ENCODE measurements around the gene PBX1.

Gene PBX1

DNA sequence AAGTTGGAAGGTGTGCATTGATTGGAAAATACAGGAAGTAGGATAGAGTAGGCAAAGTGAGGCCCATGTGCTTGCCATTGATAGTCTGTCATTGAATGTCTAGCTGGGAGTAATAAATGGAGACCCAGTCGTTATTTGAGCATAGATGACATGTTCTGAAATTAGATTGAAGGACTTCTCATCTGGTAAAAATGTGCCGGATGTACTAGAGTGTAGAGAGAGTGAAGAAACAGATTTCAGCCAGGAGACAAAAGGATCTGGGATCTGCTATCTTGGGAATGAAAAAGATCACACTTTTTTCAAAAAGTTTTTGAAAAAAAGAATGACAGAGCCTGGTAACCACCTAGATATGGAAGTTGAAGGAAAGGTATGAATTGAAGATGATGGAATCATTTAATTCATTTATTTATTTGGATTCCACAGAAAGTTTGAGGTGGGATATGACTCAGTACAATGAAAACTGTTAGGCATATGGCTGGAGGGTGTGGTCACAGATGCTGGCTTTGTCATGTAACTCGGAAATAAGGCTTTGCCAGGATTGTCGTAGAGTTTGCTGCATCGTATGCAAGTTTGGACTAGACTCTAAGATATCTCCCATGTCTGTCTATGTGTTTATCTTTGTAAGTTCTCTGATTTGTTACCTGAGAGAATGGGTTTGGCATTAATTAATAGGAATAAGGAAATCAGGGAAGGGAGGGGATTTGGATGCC lies 137.1 kb downstream of the PBX1 start:
- DNase-seq (ENCODE audit: low spot score) = no peak

DNA sequence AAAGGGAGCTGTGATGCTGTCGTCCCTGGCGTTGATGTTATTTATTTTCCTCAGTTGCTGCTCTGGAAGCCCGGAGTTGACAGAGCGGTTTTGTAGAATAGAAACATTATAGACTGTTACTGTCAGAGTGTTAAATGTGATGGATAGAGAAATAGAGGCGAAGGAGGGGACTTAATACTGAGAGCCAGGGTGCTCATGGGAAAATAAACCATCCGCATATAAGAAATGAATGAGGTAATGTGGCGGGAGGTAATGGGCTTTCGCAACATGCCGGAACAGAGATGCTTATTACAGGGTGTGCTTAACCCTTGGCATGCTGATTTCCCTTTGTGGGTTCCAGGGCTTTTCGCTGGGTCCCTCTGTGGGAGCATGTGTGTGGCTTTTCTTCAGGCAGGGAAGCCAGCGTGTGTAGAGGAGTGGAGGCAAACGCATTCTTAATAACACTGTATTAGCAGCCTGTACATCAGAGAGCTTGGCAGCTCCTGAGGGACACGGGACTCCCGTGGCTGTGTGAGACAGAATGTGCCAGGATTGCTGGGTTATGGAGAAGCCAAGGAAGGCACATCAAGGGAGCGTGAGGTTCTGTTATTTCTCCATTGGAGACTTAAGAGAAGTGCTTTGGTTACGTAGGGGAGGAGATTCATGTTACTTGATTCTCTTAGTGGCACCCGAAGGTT lies 141.0 kb downstream of the PBX1 start:
- DNase-seq (ENCODE audit: low spot score) = peak; percentile 38

DNA sequence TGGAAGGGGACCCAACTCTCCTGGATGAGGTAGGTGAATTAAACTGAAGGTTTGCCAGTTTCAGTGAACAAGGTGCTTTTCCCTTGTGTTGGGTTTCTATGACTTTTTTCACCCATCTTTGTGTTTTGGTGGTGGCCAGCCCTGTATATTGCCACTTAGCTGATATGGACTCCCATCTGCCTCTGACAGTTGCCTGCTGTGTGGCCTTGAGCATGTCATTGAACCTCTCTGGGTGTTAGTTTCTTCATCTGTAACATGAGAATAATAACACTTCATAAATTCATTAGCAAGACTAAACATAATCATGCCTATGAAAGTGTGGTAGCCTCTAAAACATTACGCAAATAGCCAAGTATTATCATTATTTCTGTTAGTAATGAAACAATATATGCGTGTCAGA lies 141.7 kb downstream of the PBX1 start:
- no peak for DNase-seq (ENCODE audit: low spot score)

DNA sequence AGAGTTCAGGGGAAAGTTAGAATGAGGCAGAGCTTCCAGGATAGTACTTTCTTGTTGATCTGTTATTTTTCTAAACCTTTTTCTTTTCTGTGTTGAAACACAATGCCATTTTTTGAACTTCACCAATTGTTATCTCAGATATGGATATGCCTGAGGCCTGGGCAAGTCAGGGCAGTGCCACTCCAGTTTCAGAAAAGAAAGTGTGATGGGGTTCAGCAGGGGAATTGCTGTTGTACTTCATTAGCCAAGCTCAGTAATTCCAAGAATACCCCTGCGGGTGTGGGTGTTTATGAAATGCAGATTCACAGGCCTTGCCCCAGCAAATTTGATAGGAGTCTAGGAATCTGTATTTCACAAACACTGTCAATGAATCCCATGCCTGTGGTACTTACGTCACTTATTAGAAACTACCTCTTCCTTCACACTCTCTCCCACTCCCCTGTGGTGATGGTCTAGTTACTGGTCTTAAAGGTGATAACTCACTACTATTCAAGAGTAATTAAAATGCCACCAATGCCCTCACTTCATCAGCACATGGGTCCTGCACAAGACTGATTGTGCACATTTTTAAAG lies 142.3 kb downstream of the PBX1 start:
- no peak for DNase-seq (ENCODE audit: low spot score)

GRCh38 chr1:164702216-164702615 lies 143.2 kb downstream of the PBX1 start:
- DNase-seq (ENCODE audit: low spot score) = no peak

GRCh38 chr1:164702664-164703063 lies 143.7 kb downstream of the PBX1 start:
- no peak for DNase-seq (ENCODE audit: low spot score)

- DNase-seq (ENCODE audit: low spot score) = no peak
These were observed 144.5 kb downstream of the PBX1 start for GRCh38 chr1:164703463-164703862.

GRCh38 chr1:164703960-164704411 lies 145.0 kb downstream of the PBX1 start:
- DNase-seq (ENCODE audit: low spot score) = no peak

DNA sequence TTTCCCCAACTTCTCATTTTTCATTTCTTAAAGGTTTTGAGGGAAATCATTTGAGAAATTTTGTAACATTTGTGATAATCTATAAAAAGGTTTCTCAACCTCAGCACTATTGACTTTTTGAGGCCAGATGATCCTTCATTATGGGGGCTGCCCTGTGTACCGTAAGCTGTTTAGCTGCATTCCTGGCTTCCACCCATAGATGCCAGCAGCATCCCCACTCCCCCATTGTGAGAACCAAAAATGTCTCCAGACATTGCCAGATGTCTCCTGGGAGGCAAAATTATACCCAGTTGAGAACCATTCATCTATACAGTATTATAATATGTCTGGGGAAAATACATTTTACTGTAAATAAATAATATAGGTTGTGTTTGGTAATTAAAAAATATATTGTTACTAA lies 146.0 kb downstream of the PBX1 start:
- DNase-seq (ENCODE audit: low spot score) = no peak

DNA sequence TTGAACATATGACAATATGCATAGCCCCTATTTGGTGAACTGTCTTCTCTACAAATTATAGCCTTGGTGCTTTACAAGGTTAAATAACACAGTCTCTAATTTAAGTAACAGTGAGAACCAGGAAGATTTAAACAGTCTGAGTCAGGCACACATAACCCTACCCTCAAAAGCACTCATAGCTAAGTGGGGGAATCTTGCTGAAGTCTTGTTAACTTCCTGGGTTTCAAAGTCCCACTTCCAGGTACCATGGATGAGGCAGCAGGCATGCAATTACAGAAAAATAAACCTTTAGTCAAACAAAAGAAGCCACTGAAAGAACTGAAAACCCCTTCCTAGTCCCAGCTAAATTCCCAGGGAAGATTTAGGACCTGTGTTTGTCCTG lies 147.6 kb downstream of the PBX1 start:
- DNase-seq (ENCODE audit: low spot score) = no peak

GRCh38 chr1:164707868-164708331 lies 148.9 kb downstream of the PBX1 start:
- no peak for DNase-seq (ENCODE audit: low spot score)

DNA sequence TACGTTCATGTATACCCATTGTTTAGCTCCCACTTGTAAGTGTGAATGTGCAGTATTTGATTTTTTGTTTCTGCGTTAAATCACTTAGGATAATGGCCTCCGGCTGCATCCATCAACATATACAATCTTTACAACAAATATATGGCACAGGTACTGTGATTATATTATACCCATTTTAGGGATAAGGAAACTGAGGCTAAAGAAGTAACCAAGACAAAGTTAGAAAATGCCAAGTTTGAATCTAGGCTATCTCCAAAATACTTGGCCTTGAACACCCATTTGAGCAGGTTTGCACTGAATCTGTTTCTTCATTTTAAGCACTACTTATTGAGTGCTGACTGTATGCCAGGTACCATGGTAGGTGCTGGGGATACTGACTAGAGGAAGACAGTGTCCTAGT lies 149.6 kb downstream of the PBX1 start:
- DNase-seq (ENCODE audit: low spot score) = no peak

- no peak for DNase-seq (ENCODE audit: low spot score)
These were observed 150.1 kb downstream of the PBX1 start for GRCh38 chr1:164709126-164709525.

DNA sequence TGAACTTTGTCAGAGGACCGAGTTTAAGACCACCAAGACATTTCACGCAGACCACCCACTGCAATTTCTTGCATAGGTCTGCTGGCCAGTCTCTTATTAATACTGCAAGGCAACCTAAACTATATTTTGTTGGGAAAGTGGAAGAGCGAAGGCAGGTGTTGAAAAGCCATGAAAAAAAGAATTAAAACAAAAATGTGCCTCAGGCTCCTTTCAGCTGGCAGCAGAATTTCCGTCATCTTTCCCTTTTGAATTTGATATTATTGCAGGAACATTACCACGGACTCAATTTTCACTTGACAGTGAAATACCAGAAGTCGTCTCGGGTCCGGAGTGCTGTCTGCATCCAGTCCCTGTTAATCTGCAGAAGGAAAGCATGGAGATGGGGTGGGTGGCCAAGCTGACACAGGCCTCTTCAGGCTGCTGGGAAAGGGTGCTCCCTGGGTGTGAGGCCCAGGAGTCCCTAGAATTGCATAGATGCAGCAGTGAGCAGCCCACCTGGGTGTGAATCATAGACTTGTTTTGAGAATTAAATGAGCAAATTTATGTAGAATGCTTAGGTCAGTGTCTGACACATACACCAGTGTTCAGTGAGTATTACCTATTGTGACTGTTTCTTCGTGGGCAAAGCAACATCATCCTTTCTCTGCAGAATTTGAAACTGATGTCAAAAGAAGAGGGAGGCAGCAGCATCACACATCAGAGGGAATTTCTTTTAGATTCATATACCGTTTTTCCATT lies 150.7 kb downstream of the PBX1 start:
- no peak for DNase-seq (ENCODE audit: low spot score)

DNA sequence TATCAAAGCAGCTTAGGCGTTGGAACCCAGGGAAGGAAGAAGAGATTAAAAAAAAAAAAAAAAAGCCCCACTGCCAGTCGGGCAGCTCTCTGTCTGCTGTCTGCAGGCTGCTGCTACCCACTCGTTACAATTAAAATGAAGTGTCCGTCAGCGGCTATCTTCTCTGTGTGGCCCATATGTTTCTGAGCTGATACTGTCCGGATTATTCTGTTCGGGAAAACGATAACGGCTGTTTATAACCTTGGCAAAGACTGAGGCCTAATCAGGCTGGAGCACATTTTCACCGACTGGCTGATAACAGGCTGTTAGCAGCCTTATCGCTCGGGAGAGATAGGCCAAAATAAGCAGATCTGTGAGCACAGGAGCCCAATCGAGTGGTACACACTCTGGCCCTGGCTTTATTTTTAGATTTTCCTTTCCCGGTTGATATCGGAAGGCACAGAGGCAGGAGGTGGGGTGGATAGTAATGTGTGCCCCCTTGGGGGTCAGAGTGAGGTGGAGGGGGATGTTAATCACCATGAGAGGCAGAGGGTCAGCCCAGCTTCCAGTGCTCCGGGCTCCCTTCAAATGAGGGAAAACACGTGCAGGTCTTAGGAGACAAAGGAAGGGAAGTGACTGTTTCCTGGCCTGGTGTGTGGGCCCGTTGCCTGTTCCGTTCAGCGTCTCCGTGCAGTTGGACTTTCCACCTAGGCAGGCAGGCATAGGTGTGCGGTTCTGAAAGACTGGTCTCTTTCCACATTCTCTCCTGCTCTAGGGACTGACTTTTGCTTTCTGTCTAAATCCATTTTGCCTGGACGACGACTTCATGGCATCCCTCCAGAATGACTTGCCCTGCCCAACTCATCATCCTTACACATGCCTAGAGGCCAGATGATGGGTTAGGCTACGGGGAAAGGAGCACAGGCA lies 153.4 kb downstream of the PBX1 start:
- DNase-seq (ENCODE audit: low spot score) = no peak

GRCh38 chr1:164713456-164714207 lies 154.6 kb downstream of the PBX1 start:
- no peak for DNase-seq (ENCODE audit: low spot score)

DNA sequence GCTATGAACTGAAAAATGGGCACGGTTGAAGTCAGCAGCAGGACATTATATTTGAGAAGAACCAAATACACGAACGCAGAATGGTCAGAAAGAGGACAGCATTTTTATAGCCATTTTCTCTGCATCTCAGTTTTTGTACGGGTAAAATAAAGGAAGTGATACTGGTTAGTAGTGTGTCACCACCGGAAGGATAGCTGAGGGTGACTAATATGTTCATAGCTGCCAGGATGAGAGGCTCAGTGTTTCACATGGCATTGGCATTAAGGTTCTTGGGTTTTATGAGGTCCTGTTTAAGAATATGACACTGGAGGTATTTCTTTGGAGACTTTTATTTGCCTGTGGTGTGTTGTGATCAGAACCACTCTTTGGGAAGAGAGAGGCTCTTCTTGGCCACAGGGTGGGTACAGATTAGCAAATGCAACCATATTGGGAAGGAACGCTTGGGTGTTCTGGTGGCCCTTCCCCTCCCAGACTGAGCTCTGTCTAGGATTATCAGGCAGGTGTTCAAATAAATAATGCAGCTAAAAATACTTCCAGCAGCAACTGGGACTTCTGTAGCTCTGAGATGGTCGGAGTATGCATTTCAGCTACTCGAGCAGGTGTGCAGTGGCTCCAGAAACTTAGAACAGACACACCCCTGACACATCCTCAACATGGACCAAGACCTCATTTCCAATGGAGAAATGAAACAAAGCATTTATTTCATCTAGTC lies 158.2 kb downstream of the PBX1 start:
- DNase-seq (ENCODE audit: low spot score) = no peak

DNA sequence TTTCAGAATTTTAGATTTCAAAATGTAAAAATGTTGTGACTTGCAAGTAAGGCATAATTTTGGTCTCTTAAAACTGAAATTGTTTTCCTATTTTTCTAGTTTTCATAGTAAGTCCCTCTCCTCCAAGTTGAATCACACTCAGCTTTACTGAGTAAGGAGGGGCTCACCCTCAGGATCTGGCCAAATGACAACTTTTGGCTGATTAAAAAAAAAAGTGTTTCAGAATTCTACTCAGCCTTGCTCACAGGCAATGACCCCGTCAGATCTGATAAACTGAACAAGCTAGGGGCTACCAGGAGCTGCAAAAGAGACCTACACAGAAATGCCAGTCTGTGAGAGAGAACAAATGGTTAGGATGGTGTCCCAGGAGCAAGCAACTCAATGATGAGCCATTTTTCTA lies 159.8 kb downstream of the PBX1 start:
- DNase-seq (ENCODE audit: low spot score) = no peak

GRCh38 chr1:164719676-164720439 lies 160.9 kb downstream of the PBX1 start:
- no peak for DNase-seq (ENCODE audit: low spot score)
